ENCODE measurements around the gene CASKIN1.

Gene CASKIN1

DNA sequence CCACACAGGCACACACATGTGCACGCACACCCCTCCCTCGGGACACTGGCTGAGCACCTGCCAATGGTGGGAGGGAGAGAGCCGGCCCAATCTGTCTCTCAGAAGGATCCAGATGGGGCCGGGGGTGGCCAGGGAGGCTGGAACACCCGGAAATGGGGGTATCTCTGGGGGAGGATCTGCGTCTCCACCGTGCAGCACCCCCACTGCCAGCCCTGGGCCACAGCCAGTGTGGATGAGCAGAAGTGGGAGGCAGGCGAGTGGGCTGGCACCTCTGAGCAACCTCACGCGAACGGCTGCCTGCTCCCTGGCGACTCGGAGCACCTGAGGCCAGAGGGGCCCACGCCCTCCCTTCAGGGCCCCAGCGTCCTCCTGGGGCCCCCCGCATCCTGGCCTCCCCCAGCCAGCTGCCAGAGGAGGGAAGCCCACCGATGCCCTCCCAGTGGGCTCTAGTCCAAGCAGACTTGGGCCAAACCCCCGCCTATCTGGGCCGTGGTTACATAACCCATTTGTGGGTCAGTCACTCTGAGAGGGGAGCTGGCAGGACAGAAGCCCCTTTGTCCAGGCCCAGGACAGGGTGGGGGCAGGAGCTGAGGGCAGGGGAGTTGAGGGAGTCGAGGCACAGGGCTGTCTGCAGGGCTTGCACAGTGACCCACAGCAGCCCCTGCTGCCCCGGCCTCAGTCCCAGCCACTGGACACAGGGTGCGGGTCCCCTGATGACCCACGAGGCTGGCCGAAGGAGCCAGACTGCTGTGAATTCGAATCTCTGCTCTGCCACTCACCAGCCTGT is 5.6 kb downstream of the CASKIN1 start:
- DNase-seq (ENCODE audit: low spot score), result peak; percentile 55

DNA sequence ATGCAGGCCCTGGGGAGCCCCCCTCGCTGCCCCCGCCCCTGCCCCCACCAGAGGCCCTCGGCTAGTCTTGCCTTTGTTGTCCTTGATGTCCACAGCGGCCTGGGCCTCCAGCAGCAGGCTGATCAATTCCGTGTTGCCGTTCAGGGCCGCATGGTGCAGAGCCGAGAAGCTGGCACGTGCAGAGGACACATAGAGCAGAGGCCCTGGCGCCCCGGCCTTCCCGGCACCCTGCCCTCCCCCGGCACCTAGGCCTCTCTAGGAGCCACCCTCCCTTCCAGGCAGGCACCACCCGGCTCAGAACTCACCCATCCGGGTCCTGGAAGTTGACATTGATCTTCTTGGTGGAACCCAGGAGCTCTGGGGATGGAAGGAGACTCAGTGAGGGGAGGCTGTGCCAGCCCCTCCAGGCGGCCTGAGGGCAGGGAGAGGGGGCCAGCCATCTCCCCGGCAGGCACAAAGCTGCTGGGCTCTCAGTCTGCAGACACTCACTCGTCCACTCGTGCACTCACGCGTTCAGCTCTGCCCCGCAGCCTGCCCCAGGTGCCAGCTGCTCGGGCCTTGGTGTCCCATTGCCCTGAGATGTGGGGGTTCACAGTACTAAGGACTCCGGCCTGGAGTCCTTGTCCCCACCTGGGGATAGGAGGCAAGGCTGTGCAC is 6.3 kb downstream of the CASKIN1 start:
- DNase-seq (ENCODE audit: low spot score), result no peak

DNA sequence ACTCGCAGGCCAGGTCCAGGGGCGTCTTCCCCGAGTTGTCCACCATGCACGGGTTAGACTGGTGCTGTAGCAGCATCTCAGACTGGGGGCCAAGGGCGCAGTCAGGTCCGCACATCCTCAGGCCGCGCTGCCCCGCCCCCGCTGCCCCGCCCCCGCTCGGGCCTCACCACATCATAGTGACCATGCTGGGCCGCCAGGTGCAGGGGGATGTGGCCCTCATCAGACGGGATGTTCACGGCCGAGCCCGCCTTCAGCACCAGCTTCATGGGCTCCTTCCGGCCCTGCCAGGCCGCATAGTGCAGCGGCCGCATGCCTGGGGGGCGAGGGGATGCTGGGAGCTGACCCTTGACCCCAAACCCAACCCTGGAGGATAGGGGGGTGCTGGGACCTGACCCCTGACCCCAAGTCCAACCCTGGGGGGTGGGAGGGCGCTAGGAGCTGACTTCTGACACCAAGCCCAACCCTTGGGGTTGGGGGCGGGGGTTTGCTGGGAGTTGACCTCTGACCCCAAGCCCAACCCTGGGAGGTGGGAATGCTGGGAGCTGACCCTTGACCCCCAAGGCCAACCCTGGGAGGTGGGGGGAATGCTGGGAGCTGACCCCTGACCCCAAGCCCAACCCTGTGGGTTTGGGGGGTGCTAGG is 7.0 kb downstream of the CASKIN1 start:
- no peak for DNase-seq (ENCODE audit: low spot score)

DNA sequence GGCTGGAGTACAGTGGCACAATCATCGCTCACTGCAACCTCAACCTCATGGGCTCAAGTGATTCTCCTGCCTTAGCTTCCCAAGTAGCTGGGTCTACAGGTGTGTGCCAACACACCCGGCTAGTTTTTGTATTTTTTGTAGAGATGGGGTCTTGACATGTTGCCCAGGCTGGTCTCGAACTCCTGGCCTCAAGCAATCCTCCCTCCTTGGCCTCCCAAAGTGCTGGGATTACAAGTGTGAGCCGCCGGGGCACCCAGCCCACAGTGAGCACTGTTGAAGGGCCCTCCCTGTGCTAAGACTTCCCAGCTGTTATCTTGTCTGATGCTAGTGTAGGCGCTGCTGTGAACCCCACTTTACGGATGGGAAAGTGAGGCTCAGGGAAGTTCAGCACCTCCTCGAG is 8.0 kb downstream of the CASKIN1 start:
- DNase-seq (ENCODE audit: low spot score), result no peak

DNA sequence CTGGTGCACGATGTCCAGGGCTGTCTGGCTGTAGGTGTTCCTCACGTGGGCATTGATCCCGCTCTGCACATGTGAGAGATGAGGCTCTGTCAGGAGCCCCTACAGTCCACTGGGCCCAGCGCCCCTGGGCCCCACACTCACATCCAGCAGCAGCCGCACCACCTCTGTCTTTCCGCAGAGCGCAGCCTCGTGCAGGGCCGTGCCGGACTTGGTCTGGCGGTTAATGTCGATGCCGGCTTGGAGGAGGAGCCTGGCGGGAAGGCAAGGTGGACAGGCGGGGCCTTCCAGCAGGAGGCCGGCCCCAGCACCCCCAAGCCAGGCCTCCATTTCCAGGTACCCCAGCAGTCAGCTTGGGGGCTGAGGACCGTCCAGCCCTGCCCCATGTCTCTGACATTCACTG is 9.2 kb downstream of the CASKIN1 start:
- DNase-seq (ENCODE audit: low spot score), result no peak

DNA sequence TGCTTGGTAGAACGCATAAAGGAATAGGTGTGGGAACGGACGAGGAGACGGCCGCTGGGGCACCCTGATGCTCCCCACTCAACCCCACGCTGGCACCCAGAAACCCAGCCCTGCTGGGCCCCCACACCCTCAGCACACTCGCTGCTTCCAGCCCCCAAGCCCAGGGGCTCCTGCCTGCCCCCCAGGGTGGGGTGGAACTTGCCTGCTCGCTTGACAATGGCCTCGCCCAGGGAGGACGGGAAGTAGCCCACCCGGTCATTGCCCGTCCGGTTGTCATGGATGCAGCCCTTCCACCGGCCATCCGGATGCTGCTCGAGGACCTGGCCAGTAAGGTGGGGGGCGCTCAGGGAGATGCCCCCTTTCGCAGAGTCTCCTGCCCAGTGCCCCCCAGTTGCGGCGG is 9.9 kb downstream of the CASKIN1 start:
- no peak for DNase-seq (ENCODE audit: low spot score)

DNA sequence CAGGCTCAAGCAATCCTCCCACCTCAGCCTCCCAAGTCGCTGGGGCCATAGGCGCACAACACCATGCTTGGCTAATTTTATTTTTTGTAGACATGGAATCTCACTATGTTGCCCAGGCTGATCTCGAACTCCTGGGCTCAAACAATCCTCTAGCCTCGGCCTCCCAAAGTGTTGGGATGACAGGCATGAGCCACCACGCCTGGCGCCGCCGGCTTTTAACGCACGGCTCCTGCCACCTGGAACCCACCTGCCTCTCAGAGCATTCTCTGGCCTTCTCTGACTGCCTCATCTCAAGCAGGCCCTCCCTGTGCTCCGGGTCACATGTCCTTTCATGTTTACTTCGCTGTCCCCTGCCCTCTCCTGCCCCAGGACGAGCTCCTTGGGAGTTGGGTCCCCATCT is 10.3 kb downstream of the CASKIN1 start:
- DNase-seq (ENCODE audit: low spot score), result no peak

DNA sequence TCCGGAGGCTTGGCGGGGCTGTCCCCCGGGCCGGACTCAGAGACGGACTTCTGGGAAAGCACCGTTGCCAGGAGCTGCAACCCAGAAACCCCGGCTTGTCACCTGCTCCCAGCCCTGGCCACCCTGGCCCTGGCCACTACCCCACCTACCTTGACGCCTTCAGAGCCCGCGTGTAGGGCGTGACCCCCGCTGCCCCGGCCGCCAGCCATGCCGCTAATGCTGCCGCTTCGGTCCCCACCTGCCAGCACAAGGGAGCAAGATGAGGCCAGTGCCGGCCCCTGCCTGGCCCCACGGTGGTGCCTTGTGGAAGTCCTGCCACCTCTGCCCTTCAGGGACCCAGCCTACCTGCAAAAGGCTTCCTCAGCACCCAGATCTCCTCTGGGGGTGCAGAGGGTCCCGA is 11.4 kb downstream of the CASKIN1 start:
- DNase-seq (ENCODE audit: low spot score), result no peak

DNA sequence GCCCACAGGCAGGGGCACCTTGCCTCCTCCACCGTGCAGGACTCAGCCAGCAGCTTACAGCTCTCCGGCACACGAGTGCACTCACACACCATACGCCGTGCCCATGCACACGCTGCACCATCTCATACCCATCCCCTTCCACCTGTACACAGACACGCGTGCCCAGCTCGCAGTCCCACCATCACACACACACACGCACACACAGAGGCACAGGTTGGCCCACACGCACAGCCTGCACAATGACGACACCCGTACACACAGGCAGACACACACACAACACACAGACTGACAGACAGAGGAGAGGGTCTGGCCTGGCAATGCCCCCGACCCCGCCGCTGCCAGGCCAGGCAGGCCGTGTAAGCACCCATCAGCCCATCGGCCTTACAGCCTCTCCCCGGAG is 12.1 kb downstream of the CASKIN1 start:
- DNase-seq (ENCODE audit: low spot score), result no peak

DNA sequence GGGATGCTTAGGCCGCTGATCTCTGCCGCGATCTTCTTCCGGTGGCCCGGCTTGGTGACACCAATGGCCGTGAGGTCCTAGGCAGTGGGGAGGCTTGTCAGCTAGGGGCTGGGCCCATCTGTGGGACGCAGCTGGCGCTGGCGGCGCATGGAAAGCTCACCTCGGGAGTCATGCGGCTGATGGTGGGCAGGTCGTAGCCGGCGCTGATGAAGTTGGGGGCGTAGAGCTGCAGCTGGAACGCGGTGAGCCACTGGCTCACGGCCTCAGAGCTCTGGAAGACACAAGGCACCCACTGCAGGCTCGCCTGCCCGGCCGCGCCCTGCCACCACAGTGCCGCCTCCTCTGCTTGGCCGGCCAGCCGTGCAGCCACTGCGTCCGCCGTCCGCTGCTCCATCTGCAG is 12.7 kb downstream of the CASKIN1 start:
- DNase-seq (ENCODE audit: low spot score), result no peak

DNA sequence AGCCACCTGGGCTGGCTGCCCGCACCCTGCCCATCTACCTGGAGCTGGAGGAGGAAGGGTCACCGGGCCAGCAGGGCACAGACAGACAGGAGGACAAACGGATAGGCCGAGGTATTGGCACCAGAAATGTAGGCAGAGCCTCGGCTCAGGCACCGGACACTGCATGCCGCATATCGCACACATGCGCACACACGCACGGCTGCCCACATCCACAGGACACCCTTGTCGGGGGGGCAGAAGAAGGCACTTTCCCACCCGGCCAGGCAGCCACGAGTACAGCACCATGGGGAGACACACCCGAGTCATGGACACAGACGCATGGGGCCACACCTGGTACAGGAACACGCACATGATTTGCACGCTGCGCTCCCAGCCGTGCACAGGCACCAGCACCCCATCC is 14.5 kb downstream of the CASKIN1 start:
- no peak for DNase-seq (ENCODE audit: low spot score)

DNA sequence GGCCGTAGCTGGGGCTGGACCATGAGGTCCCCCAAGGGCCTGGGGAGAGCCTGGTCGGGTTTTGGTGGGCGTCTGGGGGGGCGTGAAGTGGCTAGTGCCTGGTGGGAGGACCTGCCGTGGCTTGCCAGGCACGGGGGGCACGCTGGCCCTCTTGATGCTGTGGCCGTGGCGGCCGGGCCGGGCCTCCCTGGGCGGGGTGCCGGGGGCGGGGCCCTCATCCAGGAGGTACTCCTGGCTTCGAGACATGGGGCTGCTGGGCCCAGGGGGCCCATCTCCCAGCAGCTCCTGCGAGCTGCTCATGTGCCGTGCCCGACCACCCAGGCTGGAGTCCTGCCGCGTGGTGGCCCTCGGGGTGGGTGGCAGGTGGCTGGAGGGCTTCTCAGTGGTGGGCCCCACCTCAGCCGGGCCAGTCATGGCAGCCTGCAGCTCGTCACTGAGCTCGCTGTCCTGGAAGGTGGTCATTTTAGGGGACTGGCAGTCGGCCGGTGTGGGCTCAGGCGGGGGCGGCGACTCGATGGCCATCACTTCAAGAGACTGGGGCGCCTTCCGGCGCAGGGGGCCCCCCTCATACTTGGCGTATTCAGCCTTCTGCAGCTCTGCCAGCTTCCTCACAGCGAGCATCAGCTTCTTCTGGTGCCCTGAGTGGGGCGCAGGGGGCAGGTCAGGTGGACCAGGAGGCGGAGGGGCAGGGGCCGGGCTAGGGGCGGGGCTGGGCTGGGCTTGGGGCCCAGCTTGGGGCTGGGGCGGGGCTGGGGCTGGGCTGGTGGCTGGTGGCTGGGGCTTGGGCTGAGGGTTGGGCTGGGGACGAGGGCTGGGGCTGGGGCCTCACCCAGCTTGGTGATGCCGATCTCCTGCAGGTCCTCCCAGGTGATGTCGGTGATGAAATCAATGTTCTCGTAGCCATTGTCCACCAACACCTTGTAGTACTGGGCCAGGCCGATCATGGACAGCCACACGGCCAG is 15.2 kb downstream of the CASKIN1 start:
- DNase-seq (ENCODE audit: low spot score), result no peak

DNA sequence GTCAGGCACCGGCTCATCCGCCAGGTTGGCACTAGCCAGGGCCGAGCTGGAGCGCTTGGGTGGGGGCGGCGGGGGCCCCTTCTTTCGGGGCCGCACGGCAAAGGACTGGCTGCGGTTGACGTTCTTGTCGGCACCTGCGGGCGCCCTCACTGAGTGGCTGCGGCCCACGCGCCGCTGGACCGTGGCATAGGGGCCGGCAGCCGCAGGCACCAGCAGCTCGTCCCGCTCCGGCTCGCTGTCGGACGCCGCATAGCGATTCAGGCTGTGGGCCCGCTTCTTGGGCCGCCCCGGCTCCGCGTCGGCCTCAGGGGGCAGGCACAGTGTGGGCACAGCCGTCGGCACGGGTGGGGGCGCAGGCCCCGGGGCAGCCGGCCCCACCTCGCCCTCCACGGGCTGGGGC is 15.9 kb downstream of the CASKIN1 start:
- no peak for DNase-seq (ENCODE audit: low spot score)

DNA sequence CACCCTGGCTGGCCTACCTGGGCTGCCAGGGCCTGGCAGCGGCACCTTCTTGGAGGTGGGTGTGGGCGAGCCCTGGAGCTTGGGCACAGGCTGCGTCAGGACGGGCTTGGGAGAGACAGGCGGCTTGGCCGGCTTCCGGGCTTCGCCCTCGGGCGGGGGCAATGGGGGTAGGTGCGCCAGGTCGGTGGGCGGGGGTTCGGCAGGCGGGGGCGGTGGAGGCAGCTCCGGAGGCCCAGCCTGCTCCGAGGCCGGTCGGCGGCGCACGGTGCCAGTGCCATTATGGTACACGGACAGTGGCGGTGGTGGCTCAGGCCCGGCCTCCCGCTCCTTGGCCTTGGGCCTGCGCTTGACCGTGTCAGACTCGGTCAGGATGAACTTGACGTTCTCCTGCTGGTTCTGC is 16.8 kb downstream of the CASKIN1 start:
- no peak for DNase-seq (ENCODE audit: low spot score)

DNA sequence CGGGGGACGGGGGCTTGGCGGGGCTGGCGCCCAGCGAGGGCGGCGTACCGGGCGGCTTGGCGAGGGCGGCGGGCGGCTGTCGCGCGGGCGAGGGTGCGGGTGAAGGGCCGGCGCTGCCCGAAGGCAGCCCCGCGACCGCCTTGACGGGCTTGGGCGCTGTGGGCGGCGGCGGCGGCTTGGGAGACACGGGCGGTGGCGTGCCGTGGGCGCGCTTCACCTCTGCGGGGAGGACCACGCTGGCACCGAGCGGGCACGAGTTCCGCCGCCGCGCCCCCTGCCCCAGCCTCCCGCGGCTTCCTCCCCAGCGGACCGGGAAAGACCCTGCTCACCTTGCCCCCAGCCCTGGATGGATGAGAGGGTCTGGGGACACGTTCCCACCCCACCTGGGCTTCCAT is 17.3 kb downstream of the CASKIN1 start:
- DNase-seq (ENCODE audit: low spot score), result no peak

DNA sequence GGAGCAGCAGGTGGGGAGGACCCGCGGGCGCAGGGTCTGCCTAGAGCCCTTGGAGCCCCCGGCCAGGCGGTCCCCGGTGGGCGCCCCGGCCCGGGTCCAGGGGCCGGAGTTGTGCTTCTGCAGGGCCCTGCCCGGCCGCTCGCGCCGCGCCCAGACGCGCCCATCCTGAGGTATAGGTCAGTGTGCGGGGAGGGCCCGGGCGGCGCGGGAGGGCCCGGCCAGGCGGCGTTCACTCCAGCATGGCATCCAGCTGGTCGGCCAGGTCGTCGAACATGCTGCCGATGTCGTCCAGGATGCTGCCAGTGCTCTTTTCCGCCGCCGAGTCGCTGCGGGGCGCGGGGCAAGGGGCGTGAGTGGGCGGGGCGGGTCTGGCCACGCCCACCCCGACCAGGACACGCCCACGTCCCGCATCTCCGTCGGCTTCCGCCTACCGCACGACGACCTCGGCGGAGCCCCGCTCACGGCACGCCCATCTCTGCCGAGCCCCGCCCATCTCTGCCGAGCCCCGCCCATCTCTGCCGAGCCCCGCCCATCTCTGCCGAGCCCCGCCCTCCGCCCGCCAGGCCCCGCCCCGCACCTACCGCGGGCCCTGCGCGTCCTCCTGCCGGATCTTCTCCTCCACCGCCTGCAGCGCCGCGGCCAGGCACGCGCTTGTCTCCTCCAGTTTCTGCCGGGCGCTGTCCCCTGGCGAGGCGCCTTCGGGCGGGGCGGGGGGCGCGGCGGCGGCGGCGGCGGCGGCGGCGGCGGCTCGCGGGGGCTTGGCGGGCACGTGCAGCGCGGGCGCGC is 17.9 kb downstream of the CASKIN1 start:
- DNase-seq (ENCODE audit: low spot score), result peak; percentile 43

DNA sequence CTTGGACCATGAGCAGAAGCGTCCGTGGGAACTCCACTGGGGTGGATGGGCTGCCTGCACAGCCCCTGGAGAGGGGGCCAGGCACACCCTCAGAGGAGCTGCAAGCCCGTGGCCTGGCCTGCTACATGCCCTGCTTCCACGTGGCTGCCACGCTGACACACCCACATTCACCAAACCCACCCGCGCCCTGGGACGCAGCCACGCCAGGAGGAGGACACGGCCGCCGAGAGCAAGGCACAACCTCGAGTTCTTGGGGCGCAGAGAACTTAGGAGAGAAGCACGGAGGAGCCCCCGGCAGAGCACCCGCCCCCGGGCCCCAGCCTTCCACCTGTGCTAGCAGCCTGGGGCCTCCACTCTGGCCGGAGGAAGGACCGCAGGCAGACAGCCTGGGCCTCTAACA is 18.8 kb downstream of the CASKIN1 start:
- no peak for DNase-seq (ENCODE audit: low spot score)

DNA sequence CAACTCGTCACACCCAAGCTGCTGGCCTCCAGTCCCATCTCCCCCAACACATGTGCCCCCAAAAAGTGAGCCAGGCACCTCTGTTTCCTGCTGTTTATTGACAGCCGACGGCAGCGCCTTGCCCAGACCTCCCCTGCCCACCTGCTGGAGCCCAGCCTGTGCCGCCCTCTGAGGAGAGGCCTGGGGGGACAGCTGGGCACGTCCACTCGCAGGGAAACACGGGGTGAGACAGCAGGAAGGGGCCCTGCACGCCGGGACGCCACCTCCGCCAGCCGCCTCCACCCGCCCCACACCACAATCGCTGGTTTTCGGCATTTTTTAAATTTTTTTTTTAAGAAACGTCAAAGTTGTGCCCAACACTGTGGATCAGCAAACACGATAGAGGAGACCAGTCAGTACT is 19.3 kb downstream of the CASKIN1 start:
- DNase-seq (ENCODE audit: low spot score), result no peak

DNA sequence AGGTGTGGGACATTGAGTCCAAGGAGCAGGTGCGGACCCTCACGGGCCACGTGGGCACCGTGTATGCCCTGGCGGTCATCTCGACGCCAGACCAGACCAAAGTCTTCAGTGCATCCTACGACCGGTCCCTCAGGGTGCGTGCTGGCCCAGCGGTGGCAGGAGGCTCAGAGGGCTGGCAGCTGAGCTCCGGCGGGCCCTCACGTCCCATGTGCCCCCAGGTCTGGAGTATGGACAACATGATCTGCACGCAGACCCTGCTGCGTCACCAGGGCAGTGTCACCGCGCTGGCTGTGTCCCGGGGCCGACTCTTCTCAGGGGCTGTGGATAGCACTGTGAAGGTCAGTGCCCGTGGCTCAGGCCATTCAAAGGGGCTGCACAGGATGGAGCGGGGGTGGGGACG is 20.4 kb downstream of the CASKIN1 start:
- no peak for DNase-seq (ENCODE audit: low spot score)

DNA sequence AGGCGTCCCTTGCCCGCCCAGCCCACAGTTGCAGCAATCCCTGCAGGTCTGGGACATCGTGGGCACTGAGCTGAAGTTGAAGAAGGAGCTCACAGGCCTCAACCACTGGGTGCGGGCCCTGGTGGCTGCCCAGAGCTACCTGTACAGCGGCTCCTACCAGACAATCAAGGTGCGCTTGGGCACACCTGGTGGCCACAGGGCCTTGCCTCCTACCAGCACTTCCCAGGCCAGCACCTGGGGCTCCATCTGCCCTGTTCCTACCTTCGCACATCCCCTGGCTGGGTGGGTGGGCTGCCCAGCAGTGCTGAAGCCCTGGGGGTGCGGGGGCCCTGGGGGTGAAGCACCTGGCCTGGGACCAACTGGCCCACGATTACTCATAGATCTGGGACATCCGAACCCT is 21.0 kb downstream of the CASKIN1 start:
- DNase-seq (ENCODE audit: low spot score), result no peak

DNA sequence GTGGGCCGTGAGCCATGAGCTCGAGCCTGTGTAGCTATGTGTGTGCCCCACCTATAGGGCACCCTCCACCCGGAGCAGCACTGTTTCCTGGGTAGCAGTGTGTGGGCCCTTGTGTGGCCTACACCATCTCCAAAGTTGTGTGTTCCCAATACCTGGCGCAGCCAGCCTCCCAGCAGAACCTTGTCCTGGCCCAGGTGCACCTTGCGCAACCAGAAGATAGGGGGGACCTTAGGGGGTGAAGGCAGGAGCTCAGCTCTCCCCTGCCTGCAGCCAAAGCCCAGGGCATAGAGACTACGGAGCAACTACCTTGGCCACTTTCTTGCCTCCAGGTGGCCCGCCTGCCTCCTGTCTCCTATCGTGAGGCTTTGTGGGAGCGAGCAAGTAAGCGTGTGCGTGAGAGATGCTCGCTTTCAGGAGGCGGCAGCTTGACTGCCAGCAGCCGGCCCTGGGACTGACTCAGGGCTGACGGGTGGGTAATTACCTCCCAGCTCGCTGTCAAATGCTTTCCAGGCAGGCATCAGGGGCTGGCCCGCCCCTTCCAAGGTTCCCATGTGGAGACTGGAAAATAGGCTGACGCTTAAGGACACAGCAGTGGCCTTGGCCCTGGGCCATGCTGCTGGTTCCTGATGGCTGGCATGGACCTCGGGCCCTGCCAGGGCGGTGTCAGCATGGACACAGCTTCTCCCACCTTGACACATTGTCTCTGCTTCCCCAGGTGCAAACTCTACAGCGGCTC is 21.8 kb downstream of the CASKIN1 start:
- DNase-seq (ENCODE audit: low spot score), result no peak
